Measurements from ENCODE around the gene RBP4.

Gene RBP4

GRCh38 chr10:93595378-93596161, 5.5 kb downstream of the RBP4 start:
- no peak for TF ChIP-seq ZFP3 (CRISPR knock-in tag; IDR thresholded peaks at IDR 0.05)
- ATAC-seq = no peak

GRCh38 chr10:93594518-93594917, 6.5 kb downstream of the RBP4 start:
- no peak for TF ChIP-seq ARNTL (CRISPR knock-in tag; IDR thresholded peaks at IDR 0.05; ENCODE audit: borderline replicate concordance, low read depth)
- TF ChIP-seq CSRNP3 (CRISPR knock-in tag; IDR thresholded peaks at IDR 0.05) = no peak
- TF ChIP-seq BACH2 (CRISPR knock-in tag; IDR thresholded peaks at IDR 0.05; ENCODE audit: borderline replicate concordance) = no peak
- TF ChIP-seq SNAI2 (CRISPR knock-in tag; IDR thresholded peaks at IDR 0.05) = no peak
- no peak for TF ChIP-seq GLIS3 (CRISPR knock-in tag; IDR thresholded peaks at IDR 0.05)
- TF ChIP-seq CSDC2 (CRISPR knock-in tag; IDR thresholded peaks at IDR 0.05) = no peak
- no peak for TF ChIP-seq ZC3H10 (CRISPR knock-in tag; IDR thresholded peaks at IDR 0.05)
- TF ChIP-seq TSHZ2 (CRISPR knock-in tag; IDR thresholded peaks at IDR 0.05) = no peak
- no peak for TF ChIP-seq RARB (CRISPR knock-in tag; IDR thresholded peaks at IDR 0.05)
- TF ChIP-seq PATZ1 (CRISPR knock-in tag; IDR thresholded peaks at IDR 0.05; ENCODE audit: borderline replicate concordance) = no peak
- no peak for TF ChIP-seq ESRRG (CRISPR knock-in tag; IDR thresholded peaks at IDR 0.05)
- ATAC-seq = no peak

- TF ChIP-seq CSRNP3 (CRISPR knock-in tag; IDR thresholded peaks at IDR 0.05) = no peak
- TF ChIP-seq ZNF70 (CRISPR knock-in tag; IDR thresholded peaks at IDR 0.05) = no peak
- no peak for TF ChIP-seq RARB (CRISPR knock-in tag; IDR thresholded peaks at IDR 0.05)
- no peak for TF ChIP-seq SNAI2 (CRISPR knock-in tag; IDR thresholded peaks at IDR 0.05)
- TF ChIP-seq TCF4 (CRISPR knock-in tag; IDR thresholded peaks at IDR 0.05; ENCODE audit: borderline replicate concordance) = no peak
- TF ChIP-seq ZFP30 (CRISPR knock-in tag; IDR thresholded peaks at IDR 0.05) = no peak
- TF ChIP-seq ARNTL (CRISPR knock-in tag; IDR thresholded peaks at IDR 0.05; ENCODE audit: borderline replicate concordance, low read depth) = no peak
- no peak for TF ChIP-seq PPARA (CRISPR knock-in tag; IDR thresholded peaks at IDR 0.05; ENCODE audit: borderline replicate concordance)
- no peak for TF ChIP-seq PATZ1 (CRISPR knock-in tag; IDR thresholded peaks at IDR 0.05; ENCODE audit: borderline replicate concordance)
- no peak for TF ChIP-seq ZNF565 (CRISPR knock-in tag; conservative IDR thresholded peaks at IDR 0.05; ENCODE audit: low read depth)
- TF ChIP-seq ISL1 (CRISPR knock-in tag; IDR thresholded peaks at IDR 0.05) = no peak
- TF ChIP-seq CSDC2 (CRISPR knock-in tag; IDR thresholded peaks at IDR 0.05) = no peak
- no peak for TF ChIP-seq BACH2 (CRISPR knock-in tag; IDR thresholded peaks at IDR 0.05; ENCODE audit: borderline replicate concordance)
- no peak for TF ChIP-seq POU6F1 (CRISPR knock-in tag; IDR thresholded peaks at IDR 0.05; ENCODE audit: borderline replicate concordance, low read depth)
- no peak for TF ChIP-seq TSHZ2 (CRISPR knock-in tag; IDR thresholded peaks at IDR 0.05)
- TF ChIP-seq ZFP3 (CRISPR knock-in tag; IDR thresholded peaks at IDR 0.05) = no peak
- TF ChIP-seq ZNF8 (CRISPR knock-in tag; IDR thresholded peaks at IDR 0.05) = no peak
- no peak for TF ChIP-seq OSR1 (CRISPR knock-in tag; IDR thresholded peaks at IDR 0.05)
- no peak for ATAC-seq
Observed at GRCh38 chr10:93593749-93594148, 7.3 kb downstream of the RBP4 start.

Data from SK-N-SH treated with all-trans-retinoic acid at 6 μM for 48 hours (cell line).